ENCODE results near the gene PPM1N.

Gene PPM1N

GRCh38 chr19:45469945-45470761, 28.1 kb upstream of the PPM1N start:
- peak in 7 of 56 donors; percentile 14 to 78 (median 46) for DNase-seq

GRCh38 chr19:45470762-45471081, 27.5 kb upstream of the PPM1N start:
- no peak for DNase-seq

DNA sequence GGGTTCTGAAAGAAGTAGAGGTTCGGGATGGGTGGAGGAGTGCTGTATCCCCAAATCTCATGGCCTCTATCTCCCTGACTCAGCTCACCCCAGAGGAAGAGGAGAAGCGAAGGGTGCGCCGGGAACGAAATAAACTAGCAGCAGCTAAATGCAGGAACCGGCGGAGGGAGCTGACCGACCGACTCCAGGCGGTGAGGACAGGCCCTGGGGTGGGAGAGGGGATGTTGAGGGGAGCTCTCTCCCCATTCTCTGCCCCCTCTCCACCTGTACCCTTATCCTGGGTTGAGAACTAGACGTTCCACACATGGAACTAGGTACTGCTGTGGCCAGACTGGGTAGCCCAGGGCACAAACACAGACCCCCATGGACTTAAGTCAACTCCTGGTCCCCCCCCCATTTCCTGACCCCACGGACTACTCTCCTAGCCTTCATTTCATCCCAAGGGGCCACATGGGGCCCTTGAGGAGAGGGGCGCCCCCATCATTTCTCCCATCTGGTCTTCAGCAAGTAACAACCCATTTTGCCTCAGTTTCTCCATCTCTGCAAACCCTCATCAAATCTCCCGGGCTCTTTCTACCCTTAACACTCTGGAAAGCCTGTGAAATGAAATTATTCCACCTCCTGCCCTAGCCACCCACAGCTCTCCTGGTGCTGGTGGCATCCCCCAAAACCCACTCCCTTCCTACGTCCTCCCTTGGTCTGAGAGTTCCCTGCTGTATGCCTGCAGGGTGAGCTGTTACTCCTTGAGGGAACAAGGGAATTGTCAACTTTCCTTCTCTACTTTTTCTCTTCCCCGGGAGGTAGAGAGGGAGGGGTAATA, 26.9 kb upstream of the PPM1N start:
- DNase-seq = no peak

- DNase-seq = no peak
These were observed 26.2 kb upstream of the PPM1N start for GRCh38 chr19:45471931-45472562.

- DNase-seq = peak in 1 of 56 donors; percentile 10
These were observed 25.5 kb upstream of the PPM1N start for GRCh38 chr19:45472563-45473366.

- DNase-seq = no peak
These were observed 24.9 kb upstream of the PPM1N start for GRCh38 chr19:45473367-45473681.

- DNase-seq = no peak
These were observed 24.3 kb upstream of the PPM1N start for GRCh38 chr19:45473682-45474605.

- DNase-seq = no peak
These were observed 23.4 kb upstream of the PPM1N start for GRCh38 chr19:45474606-45475521.

DNA sequence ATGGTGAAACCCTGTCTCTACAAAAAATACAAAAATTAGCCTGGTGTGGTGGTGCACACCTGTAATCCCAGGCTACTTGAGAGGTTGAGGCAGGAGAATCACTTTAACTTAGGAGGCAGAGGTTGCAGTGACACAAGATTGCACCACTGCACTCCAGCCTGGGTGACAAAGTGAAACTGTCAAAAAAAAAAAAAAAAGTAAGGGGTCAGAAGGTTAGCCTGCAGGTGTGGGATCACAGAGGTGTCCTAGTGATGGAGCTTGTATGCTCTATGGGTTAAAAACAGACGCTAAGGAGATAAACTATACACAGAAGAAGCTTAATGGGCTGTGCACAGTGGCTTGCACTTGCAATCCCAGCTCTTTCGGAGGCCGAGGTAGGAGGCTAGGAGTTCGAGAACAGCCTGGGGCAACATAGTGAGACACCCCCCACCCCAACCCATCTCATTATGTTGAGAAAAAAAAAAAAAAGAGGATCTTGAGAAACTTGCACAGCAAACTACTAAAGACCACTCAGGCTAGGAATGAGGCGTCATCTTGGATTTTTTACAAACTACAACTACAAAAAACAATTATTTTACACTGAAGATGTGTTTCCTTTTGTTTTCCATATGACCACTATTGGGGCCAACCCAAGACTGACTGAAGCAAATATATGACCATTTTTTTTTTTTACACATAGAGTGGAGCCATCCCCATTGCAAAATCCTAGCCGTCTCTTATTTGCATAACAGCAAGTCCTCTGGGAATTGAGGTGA, 22.5 kb upstream of the PPM1N start:
- no peak for DNase-seq

- no peak for DNase-seq
These were observed 21.9 kb upstream of the PPM1N start for GRCh38 chr19:45476304-45476703.

- DNase-seq = no peak
These were observed 21.1 kb upstream of the PPM1N start for GRCh38 chr19:45477186-45477585.

DNA sequence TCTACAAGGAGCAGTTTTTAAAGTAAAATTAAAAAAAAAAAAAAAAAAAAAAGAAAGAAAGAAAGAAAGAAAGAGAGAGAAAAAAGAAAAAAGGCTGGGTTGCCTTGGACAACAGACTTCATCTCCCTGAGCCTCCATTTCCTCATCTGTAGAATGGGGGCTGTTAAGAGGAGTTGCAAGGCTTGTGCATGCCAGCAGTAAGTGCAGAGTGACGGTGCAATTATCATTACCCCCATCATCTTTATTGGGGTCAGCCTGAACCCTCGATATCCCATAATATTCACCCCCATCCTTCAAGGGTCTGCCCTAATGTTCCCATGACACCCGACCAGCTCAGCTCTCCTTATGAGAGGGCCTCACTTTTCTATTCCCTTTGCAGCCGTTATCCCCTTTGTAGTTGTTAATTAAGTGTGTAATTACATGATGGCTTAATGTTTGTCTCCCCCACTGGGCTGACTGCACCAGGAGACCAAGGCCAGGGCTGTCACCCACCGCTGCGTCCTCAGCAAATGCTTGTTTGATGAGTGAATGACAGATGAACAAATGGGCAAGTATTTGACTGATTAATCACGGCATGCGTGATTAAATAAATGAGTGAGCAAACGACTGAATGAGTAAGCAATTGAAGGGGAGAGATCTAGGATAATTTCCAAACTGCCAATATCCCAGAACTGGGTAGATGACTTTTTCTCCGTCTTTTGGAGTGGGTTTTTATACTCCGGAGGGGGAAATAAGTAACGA, 20.4 kb upstream of the PPM1N start:
- DNase-seq = peak in 4 of 56 donors; percentile 24 to 52 (median 36)

- peak in 55 of 56 donors; percentile 38 to 95 (median 77) for DNase-seq
These were observed 19.6 kb upstream of the PPM1N start for GRCh38 chr19:45478454-45479238.

- DNase-seq = no peak
These were observed 15.2 kb upstream of the PPM1N start for GRCh38 chr19:45483033-45483432.

DNA sequence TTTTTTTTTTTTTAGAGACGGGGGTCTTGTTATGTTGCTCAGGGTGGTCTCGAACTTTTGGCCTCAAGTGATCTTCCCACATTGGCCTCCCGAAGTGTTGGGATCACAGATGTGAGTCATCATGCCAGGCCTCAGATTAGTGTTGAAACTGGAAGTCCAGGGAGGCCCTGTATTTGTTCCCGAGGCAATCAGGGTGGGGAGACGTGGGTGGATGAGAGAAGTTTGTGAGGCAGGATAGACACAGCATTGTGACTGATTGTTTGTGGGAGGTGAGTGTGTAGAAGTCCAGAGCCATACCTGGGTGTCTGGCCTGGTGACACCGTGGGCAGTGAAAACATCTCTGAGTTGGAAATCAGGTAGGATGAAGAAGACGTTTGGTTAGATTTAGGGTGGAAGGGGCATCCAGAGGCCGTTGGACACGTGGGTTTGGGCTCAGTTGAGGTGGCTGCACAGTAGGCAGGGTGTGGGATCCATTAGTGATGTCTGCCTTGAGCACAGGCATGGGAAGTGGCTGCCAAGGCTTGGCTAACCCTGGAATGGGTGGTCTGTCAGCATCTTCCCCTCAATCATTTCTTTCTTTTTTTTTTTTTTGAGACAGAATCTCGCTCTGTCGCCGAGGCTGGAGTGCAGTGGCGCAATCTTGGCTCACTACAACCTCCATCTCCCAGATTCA, 13.8 kb upstream of the PPM1N start:
- DNase-seq = no peak

All from amygdala (tissue), 56 donors.